HG02678 (cell line): Measurements from ENCODE around the gene ACLY.

ENCODE experiments used
- ATAC-seq: cut with Tn5 transposase; IDR thresholded peaks from one replicate; pipeline ENCODE4 v1.9.1; 2021; ENCODE audit warnings: mild to moderate bottlenecking, moderate library complexity; ENCODE audit not compliant: unreplicated experiment

Gene ACLY

DNA sequence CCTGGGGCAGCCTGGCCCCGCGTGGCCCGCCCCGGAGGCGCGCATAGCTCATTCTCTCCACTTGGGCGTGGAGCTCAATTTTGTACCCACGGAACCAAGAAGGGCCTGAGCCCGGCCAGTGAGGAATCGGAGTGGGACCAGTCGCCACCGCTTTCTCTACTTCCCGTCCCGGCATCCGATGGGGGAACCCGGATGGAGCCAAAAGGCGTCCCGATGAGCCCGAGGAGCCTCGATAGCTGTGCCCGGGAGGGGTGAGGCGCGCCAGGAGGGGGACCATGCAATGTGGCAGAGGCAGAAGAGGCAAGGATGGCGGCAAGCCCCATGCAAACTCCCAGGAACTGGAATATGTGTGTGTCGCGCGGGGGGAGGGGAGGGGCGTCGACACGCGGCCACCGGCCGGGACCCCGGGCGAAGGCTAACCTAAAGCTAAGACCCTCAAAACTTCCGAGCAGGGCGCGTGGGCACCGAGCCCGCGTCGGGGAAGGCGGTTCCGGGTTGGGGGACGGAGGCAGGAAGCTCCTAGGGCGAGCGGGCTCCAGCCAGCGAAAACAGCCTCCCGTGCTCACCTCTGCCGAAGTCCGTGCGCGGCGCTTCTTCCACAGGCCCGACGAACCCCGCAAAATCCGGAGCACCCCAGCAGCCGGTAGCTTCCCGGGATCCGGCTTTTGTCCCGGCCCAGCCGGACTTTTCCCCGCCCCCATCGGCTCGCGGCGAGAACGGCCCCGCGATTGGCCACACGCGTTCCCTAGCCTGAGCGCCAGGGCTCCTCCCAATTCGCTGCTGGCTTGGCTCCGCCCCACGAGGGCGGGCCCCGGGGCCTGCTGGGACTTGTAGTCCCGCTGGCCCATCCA is at the start of gene ACLY:
TSS of gene ACLY (minus strand) at position 638 of the 851 bp plus-strand sequence. CDS start 5,078 bp downstream, outside the sequence.
- ATAC-seq = peak; percentile 94

DNA sequence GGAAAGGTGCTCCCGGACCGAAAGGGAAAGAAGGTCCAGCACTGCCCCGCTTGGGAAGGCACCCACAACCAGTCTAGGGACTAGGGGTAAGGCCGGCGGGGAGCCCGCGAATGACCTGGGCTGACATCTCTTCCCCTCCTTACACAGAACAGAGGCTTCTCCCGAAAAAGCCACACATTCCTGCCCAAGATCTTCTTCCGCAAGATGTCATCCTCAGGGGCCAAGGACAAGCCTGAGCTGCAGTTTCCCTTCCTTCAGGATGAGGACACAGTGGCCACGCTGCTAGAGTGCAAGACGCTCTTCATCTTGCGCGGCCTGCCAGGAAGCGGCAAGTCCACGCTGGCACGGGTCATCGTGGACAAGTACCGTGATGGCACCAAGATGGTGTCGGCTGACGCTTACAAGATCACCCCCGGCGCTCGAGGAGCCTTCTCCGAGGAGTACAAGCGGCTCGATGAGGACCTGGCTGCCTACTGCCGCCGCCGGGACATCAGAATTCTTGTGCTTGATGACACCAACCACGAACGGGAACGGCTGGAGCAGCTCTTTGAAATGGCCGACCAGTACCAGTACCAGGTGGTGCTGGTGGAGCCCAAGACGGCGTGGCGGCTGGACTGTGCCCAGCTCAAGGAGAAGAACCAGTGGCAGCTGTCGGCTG is 49.3 kb upstream of the ACLY start:
- ATAC-seq = no peak

DNA sequence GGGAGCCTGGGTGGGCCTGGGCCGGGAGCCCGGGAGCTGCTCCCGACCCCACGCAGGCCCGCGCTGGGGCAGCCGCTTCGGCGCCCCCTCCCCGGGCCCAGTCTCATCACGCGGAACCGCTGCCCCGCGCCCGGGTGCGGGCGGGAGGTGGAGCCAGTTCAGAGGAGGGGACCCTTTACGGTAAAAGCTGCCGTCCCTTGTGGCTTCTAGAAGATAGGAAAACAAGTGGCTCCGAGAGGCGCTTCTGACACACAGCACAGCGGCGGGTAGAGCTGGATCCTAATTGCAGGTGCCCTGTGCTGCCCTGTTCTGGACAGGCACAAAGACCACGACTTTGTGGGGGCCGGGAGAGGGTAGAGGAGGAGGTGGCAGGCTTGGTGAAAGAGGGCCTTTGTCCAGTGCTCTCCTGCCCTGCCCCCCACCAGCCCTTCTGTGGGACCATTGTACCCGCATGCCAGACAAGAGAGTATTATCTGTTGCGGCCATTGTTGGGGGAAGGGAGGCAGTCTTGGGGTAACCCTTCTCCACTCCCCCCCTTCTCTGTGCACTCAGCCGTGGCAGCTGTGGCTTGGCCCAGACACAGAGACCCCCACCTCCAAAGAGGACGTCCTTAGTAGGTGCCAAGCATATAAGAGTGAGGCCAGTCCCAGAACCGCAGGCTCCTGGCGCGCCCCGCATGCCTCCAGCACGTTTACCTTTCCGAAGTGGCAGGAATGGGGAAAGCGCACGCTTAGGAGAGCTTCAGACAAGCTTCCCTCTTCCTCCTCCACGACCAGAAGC is 48.6 kb upstream of the ACLY start:
- ATAC-seq = no peak

DNA sequence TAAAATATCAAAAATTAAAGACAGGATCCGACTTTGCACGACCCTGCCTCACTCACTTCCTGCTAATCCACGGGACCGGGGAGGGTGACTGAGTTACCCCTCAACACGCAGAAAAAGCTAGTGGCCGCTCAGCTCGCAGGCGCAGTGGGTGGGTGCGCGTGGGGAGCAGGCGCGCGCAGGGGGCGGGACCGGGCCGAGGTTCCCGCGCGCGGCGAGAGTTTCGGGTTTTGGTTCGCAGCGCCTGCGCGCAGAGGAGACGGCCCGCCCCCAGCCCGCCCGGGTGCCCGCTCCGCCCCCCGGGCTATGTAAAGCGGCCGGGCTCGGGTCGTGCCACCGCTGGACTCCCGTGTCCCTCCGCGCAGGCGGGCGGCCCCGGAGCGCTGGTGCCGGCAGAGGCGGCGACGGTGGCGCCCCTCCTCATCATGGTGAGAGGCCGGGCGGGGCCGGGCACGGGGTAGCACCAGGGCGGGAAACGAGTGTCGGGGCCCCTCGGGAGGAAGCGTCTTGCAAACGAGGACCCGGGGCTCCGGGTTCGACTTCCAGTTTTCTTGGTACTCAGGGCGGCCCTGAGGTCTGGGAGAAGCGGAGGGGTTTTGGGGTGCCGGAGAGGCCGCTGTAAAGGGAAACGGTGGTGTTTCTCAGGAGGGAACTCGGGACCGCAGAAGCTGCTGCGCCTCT is 47.9 kb upstream of the ACLY start, which contains the start of gene CNP:
TSS of gene CNP (plus strand) at position 333 of the 678 bp plus-strand sequence. CDS start at position 423, 90 bp downstream.
- ATAC-seq = peak; percentile 77

DNA sequence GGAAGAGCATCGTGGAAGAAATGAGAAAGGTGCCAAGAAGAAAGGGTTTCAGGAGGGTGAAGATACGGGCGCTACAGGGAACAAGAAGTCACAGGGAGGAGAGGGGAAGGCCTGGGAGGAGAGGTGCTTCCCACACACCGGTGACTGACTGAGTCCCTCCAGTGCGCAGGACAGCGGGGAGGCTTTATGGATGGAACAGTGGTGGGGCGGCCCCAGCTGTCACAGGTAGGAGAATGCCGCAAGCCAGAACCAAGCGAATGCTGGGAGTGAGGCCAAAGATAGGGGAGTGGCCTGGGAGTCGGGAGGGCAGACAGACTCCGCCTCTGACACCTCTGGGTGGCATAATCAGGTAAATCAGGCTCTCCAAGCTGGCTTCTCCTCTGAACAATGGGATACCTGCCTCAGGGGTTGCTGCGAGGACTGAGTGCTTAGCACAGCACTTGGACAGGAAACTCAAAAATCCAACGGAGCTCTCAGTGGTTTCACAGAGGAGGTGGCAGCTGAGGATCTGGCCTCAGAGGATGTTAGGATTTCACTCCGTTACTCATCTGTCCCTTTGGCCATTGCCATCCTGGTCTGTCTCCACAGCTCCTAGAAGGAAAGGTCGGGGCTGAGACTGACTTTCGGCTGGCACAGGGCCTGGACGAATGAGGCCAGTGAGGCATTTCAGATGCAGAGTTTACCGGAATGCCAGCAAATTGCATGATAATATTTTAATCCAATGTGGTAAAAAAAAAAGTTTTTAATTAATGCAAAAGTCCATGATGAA is 47.1 kb upstream of the ACLY start:
- ATAC-seq = peak; percentile 38

DNA sequence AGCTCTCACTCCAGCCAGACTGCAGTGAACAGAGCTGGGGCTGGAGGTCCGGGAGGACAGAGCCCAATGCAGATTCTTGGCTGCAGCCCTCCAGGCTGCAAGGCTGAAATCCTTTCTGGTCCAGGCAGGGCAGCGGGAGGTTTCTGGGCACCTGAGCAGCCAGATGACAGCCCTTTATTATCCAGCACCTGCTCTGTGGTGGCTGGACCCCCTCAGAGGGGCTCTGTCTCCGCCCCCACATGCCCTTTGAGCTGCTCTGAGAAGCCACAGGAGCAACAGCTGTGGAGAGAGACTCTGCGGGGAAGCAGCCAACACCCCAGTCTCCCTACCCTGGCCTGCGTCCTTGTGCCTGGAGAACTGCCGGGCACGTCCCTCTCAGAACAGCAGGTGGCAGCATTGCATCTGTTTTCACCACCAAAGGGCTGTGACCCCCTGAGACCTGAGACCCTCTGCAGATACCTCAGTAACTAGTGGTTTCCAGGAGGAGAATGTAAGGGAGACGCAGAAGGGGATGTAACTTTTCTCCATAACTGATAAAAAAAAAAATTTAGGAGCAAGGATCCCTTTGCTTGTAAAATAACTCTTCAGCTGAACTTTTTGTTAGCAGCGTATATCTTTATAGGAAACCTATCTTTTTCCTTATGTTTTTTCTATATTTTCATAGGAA is 44.1 kb upstream of the ACLY start:
- no peak for ATAC-seq

DNA sequence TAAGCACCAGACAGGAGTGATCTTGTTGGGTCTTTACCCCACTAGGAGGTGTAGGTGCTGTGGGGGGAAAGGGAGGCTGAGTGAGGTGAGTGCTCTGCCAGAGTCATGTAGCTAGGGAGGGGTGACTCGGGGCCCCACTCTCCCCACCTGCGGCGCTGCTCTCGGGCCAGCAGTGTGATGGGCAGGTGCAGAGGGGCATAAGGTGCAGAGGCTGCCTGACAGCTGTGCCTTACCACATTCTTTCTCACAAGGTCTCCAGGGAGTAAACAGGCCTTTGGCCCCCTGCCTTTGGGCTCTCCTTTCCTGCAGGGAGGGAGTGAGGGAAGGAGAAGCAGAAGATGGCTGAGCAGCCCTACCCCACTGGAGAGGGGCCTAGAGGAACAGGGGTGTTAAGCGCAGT is 43.4 kb upstream of the ACLY start:
- no peak for ATAC-seq

DNA sequence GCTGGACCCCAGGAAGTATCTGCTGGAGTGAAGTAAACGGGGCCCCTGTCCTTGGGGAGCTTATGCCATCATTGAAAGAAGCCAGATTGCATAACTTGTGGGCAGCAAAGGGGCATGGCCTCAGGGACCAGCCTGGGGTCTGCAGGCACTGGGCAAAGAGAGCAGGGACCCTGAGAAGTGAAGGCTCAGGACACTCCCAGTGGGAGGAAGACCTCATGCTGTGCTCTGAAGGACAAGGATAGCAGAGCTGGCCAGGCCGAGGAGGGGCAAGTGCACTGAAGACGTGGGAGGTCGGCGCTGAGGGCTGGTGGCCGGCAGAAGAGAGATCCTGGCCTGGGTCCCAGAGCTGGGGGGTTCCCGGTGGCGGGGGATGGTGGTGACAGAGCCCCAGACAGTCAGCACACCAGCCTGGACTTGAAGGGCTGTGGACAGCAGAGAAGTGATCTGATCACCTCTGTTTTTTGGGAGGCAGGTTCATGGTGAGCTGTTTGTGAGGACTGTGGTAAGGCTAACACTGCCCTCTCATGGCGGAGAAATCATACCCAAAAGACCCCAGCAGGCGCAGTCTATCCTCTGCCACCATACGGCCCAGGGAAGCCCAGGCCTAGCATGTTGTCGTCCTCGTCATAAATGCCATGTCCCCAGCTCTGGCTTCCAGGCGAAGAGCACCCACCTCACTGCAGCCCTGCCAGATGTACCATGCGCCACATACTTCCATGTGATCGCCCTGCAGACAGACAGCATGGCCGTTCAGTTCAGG is 40.8 kb upstream of the ACLY start:
- no peak for ATAC-seq

DNA sequence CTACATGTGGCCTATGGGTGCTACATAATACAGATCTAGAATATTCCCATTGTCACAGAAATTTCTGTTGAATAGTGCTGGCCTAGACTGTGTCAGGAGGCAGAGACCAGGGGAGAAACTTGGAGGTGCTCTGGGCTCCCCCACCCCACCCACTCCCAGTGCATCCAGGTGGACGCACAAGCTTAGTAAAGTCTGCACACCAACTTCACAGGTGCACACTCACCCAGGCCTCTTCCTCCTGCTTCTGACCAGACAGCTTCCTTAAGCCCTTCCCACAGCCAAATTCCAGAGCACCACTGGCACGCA is 40.2 kb upstream of the ACLY start:
- no peak for ATAC-seq

DNA sequence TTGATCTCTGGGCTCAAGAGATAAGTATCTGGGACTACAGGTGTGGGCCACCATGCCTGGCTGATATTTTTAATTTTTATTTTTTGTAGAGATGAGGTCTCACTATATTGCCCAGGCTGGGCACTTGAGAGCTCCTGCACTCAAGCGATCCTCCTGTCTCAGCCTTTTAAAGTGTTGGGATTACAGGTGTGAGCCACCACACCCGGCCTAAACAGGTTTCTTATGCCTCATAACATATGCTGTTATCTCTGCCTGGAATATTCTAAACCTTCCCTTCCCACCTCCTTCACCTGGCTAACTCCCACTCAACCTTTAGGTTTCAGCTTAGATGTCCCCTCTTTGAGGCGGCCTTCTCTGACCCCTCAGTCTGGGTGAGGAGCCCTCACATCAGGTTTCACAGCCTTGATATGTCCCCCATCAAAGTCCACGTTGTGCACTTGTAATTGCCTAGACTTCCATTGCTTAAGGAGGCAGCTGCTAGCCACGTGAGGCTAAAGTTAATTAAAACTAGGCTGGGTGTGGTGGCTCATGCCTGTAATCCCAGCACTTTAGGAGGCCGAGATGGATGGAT is 39.2 kb upstream of the ACLY start:
- ATAC-seq = no peak

DNA sequence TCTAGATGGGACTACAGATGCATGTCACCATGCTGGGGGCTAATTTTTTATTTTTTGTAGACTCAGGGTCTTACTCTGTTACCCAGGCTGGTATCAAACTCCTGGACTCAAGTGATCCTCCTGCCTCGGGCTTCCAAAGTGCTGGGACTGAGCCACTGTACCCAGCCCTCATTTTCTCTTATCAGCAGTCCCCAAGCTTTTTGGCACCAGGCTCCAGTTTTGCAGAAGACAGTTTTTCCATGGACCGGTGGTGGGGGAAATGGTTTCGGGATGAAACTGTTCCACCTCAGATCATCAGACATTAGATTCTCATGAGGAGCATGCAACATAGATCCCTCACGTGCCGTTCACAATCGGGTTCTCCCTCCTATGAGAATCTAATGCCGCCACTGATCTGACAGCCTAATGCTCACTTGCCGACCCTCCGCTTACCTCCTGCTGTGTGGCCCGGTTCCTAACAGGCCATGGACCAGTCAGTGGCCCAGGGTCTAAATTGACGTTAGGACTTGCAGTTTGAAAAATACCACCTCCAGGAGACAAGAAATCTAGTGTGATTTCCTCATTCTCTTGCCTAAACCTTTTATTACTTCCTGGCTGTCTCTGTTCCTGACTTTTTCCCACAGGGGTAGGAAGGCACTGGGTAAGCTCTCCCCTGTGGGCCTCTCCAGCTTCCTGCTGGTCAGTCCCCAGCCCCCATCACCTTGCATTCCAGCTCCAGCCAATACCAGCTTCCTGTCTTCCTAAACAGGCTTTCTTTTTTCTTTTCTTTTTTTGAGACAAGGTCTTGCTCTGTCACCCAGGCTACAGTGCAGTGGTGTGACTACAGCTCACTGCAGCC is 38.5 kb upstream of the ACLY start:
- ATAC-seq = no peak

DNA sequence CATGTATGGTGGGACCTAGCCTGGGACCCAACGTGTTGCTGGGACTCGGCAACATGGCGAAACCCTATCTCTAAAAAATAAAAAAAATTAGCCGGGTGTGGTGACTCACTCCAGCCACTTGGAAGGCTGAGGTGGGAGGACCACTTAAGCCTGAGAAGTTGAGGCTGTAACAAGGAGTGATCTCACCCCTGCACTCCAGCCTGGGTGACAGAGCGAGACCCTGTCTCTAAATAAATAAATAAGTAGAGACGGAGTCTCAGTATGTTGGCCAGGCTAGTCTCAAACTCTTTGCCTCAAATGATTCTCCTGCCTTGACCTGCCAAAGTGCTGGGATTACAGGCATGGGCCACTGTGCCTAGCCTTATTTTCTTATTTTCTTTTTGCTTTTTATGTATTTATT is 37.8 kb upstream of the ACLY start:
- no peak for ATAC-seq

DNA sequence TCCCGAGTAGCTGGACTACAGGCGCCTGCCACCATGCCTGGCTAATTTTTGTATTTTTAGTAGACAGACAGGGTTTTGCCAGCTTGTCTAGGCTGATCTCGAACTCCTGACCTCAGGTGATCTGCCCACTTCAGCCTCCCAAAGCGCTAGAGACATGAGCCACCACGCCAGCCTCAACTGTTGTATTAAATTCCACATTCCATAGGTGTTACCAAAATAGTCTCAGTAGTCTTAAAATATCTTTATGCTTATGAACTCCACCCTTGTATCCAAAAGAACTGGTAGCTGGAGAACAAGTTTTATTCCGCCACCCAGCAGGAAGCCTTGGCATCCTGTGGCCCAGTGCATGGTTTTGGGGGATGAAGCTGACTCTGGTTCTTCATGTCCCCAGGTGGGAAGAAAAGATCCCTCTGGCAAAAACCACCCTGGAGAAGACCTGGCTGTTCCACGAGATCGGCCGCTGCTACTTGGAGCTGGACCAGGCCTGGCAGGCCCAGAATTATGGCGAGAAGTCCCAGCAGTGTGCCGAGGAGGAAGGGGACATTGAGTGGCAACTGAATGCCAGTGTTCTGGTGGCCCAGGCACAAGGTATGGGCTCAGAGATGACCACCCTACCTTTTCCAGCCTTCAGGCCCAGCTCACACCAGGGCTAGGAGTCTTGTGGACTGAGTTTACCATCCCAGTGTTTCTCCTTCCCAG is 30.2 kb upstream of the ACLY start:
- ATAC-seq = no peak

DNA sequence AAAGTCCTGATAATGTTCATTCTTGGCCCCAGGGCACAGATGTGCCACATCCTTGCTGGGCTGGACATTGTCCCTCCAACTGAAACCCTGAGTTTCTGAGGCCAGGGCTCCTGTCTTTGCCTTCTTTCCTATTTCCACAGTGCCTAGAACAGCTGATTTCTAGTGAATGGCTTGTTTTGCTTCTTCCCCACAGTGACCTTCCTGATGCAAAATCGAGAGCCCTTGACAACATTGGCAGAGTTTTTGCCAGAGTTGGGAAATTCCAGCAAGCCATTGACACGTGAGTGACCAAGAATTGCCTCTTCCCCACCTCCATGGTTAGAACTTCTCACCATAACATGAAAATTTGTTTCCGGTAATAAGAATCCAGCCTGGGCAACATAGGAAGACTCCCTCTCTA is 26.2 kb upstream of the ACLY start:
- ATAC-seq = no peak

DNA sequence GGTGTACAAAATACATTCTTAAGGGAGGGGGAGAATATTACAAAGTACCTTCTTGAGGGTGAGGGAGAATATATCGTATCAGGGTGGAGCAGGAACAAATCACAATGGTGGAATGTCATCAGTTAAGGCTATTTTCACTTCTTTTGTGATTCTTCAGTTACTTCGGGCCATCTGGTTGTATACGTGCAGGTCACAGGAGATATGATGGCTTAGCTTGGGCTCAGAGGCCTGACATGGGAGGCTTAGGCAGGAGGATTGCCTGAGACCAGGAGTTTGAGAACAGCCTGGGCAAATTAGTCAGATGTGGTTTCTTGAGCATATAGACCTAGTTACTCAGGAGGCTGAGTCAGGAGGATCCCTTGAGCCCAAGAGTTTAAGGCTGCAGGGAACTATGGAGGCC is 24.7 kb upstream of the ACLY start:
- ATAC-seq = no peak

DNA sequence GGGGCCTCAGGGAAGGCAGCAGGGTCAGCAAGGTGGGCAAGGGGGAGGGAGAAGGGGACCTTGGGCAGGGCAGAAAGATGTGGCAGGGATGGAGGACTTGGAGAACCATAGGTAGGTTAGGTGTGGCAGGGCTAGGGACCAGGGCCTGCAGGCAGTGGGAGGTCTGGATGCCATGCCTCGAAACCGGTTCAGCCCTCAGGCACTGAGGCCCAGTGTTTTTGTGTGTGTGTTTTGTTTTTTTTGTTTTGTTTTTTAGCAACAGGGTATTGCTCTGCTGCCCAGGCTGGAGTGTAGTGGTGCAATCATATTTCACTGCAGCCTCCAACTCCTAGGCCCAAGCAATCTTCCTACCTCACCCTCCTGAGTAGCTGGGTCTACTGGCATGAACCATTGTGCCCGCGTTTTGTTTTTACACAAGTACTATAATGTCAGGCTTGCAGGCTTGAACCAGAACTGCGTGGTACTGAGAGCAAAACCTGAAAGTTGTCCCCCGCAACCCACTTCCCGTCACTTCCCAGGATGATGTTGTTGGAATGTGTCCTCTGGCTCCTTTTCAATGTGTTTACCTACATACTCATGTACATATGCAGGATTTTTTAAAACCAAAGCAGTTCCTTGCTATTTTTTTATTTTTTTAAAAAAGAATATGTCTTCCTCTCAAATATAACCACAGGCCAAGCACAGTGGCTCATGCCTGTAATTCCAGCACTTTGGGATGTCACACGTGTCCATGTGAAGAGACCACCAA is 24.0 kb upstream of the ACLY start:
- no peak for ATAC-seq

DNA sequence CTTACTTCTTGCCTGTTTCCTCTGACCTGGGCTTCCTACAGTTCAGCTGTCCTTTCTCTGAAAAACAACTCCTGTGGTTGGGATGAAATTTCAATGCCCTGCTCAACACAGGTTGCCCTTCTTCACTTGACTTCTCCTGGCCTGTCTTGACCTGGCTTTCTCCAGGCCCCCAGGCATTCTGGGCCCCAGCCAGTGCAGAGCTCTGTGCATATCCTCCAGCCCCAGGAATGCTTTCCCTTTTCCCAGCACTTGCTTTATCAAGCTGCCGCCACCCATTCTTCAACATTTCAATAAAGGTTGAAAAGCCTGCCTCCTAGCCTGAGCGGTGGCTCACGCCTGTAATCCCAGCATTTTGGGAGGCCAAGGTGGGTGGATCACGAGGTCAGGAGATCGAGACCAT is 22.4 kb upstream of the ACLY start:
- no peak for ATAC-seq
